ENCODE measurements around the gene MCC. TPM values are rescaled to one million over a fixed set of nuclear protein-coding genes. Genes with fewer than 3 reads are reported as not detected.
A peak's percentile ranks its signal among the peaks of the same experiment; 100 is the strongest.

The MCC gene
- total RNA-seq, 2 experiments from 2014 or later, result 0.25 TPM; not detected in 1

DNA sequence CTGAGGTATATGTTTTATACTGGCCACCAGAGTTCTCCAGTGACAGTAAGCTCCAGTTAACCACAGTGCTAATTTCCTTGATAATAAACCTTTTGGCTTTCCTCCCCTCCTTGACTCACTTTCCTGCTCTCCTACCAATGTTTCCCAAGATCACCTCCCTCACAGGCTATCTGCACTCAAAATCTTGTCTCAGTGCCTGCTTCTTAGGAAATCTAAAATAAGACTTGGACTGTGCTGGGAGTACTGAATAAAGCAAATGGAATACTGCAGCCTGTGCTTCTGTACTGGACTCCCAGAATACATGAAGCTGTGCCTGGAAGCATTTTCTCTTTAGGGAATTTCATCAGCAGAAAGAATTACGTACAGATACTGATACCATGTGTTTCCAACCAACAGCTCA lies 513.4 kb downstream of the MCC start:
- peak overlapping the region; percentile 83; the same call in 1 of the 2 replicates for H2AFZ ChIP-seq (ENCODE audit: low read length)
- no TSS peak for BruUV-seq (replicated peaks)

GRCh38 chr5:112973904-112974303 lies 514.3 kb downstream of the MCC start:
- POLR2A ChIA-PET, result interaction anchor here (0.5 to 0.9 kb wide), 2 partner anchors 13 to 342 kb away, joined by 3 read pairs; no protein-coding TSS in a partner anchor
- peaks cover 10% of the 10 kb centered on the region for H3K36me3 ChIP-seq (ENCODE audit: insufficient read depth, low read length)
- BruUV-seq (replicated peaks), result no TSS peak
- intact Hi-C loops (cut with micrococcal nuclease; ENCODE audit: unreplicated experiment), result no loop called here
- TF ChIP-seq, protein P1, sequence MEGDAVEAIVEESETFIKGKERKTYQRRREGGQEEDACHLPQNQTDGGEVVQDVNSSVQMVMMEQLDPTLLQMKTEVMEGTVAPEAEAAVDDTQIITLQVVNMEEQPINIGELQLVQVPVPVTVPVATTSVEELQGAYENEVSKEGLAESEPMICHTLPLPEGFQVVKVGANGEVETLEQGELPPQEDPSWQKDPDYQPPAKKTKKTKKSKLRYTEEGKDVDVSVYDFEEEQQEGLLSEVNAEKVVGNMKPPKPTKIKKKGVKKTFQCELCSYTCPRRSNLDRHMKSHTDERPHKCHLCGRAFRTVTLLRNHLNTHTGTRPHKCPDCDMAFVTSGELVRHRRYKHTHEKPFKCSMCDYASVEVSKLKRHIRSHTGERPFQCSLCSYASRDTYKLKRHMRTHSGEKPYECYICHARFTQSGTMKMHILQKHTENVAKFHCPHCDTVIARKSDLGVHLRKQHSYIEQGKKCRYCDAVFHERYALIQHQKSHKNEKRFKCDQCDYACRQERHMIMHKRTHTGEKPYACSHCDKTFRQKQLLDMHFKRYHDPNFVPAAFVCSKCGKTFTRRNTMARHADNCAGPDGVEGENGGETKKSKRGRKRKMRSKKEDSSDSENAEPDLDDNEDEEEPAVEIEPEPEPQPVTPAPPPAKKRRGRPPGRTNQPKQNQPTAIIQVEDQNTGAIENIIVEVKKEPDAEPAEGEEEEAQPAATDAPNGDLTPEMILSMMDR (conservative IDR thresholded peaks at IDR 0.05; ENCODE audit: low read length), result no peak
- no peak for TF ChIP-seq EZH2phosphoT487 (IDR thresholded peaks at IDR 0.05; ENCODE audit: borderline replicate concordance, low read depth, low read length)
- H3K9me3 ChIP-seq (ENCODE audit: low read length), result no peaks in the 10 kb centered on the region
- H2AFZ ChIP-seq (ENCODE audit: low read length), result 0 out of 2 replicates have a peak overlapping the region, but pooled peaks have one; percentile 11
- DNase-seq (ENCODE audit: low spot score), result no peak
- CTCF ChIA-PET (ENCODE audit: unreplicated experiment), result no interaction called here
- no peak overlapping the region for H3K4me3 ChIP-seq (ENCODE audit: low read depth, low read length, poor library complexity, severe bottlenecking)
- H3K4me2 ChIP-seq (ENCODE audit: low read length), result no peak overlapping the region
- H4K20me1 ChIP-seq (ENCODE audit: insufficient read depth, low read length), result no peaks in the 10 kb centered on the region; the same call in 1 of the 2 replicates
- H3K9me2 ChIP-seq (ENCODE audit: insufficient read depth, low read length), result no peaks in the 10 kb centered on the region
- no peak overlapping the region for H3K27ac ChIP-seq (ENCODE audit: low read depth, low read length, poor library complexity, severe bottlenecking)
- H3K4me1 ChIP-seq (ENCODE audit: insufficient read depth, low read length, poor library complexity, severe bottlenecking), result peaks cover 16% of the 10 kb centered on the region
- H3K79me2 ChIP-seq (ENCODE audit: insufficient read depth, low read depth, low read length), result peaks cover 21% of the 10 kb centered on the region

More for the DNA sequence above, 513.4 kb downstream of the MCC start:
- Histone ChIP-seq H3K4me2 (ENCODE audit: low read length) (no peak overlapping the region), H3K4me3 (ENCODE audit: low read depth, low read length, poor library complexity, severe bottlenecking) (no peak overlapping the region), H3K36me3 (ENCODE audit: insufficient read depth, low read length) (peaks cover 11% of the 10 kb centered on the region), H4K20me1 (ENCODE audit: insufficient read depth, low read length) (peaks cover 7% of the 10 kb centered on the region; the same call in 1 of the 2 replicates), H3K27ac (ENCODE audit: low read depth, low read length, poor library complexity, severe bottlenecking) (no peak overlapping the region), H3K79me2 (ENCODE audit: insufficient read depth, low read depth, low read length) (peaks cover 31% of the 10 kb centered on the region), H3K9me2 (ENCODE audit: insufficient read depth, low read length) (no peaks in the 10 kb centered on the region), H3K4me1 (ENCODE audit: insufficient read depth, low read length, poor library complexity, severe bottlenecking) (peaks cover 26% of the 10 kb centered on the region), H3K9me3 (ENCODE audit: low read length) (no peaks in the 10 kb centered on the region)
- DNase-seq (ENCODE audit: low spot score), result no peak
- intact Hi-C loops (cut with micrococcal nuclease; ENCODE audit: unreplicated experiment), result loop anchor here (5.0 kb wide), 1 partner anchor 547 kb away; no protein-coding TSS in a partner anchor
- ChIA-PET CTCF (ENCODE audit: unreplicated experiment) (interaction anchor here (1.0 kb wide), 1 partner anchor 127 kb away, joined by 3 read pairs; no protein-coding TSS in a partner anchor), POLR2A (interaction anchor here (0.6 to 2.7 kb wide), 10 partner anchors 9 to 800 kb away, joined by 3 to 12 read pairs (median 3); partner anchors contain the start of genes REEP5 and YTHDC2)
- TF ChIP-seq, protein P1 (conservative IDR thresholded peaks at IDR 0.05; ENCODE audit: low read length), result no peak
- TF ChIP-seq EZH2phosphoT487 (IDR thresholded peaks at IDR 0.05; ENCODE audit: borderline replicate concordance, low read depth, low read length), result no peak

DNA sequence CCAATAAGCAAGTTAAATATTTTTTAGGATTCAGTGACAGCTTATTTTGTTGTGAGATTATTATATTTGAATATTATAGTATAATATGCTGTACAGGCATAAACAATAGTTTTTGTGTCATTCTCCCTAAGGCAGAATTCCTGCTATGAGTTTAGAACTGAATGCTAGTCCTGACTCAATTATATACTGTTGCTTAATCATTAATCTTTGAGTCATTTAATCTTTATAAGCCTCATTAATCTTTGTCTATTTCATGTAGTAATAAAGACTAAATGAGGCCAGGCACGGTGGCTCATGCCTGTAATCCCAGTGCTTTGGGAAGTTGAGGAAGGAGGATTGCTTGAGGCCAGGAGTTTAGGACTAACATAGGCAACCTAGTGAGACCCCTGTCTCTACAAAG lies 515.2 kb downstream of the MCC start:
- no peaks in the 10 kb centered on the region for H3K9me2 ChIP-seq (ENCODE audit: insufficient read depth, low read length)
- no peak overlapping the region for H2AFZ ChIP-seq (ENCODE audit: low read length)
- peaks cover 12% of the 10 kb centered on the region for H3K79me2 ChIP-seq (ENCODE audit: insufficient read depth, low read depth, low read length)
- no TSS peak for BruUV-seq (replicated peaks)
- peaks cover 9% of the 10 kb centered on the region for H3K4me1 ChIP-seq (ENCODE audit: insufficient read depth, low read length, poor library complexity, severe bottlenecking)
- H3K36me3 ChIP-seq (ENCODE audit: insufficient read depth, low read length), result peaks cover 3% of the 10 kb centered on the region
- no peak overlapping the region for H3K27ac ChIP-seq (ENCODE audit: low read depth, low read length, poor library complexity, severe bottlenecking)
- ChIA-PET POLR2A (no interaction called here), CTCF (ENCODE audit: unreplicated experiment) (no interaction called here)
- H4K20me1 ChIP-seq (ENCODE audit: insufficient read depth, low read length), result no peaks in the 10 kb centered on the region
- H3K4me3 ChIP-seq (ENCODE audit: low read depth, low read length, poor library complexity, severe bottlenecking), result no peak overlapping the region
- TF ChIP-seq, protein P1 (conservative IDR thresholded peaks at IDR 0.05; ENCODE audit: low read length), result no peak
- TF ChIP-seq EZH2phosphoT487 (IDR thresholded peaks at IDR 0.05; ENCODE audit: borderline replicate concordance, low read depth, low read length), result no peak
- no peak for DNase-seq (ENCODE audit: low spot score)
- no peaks in the 10 kb centered on the region for H3K9me3 ChIP-seq (ENCODE audit: low read length)
- H3K4me2 ChIP-seq (ENCODE audit: low read length), result no peak overlapping the region
- intact Hi-C loops (cut with micrococcal nuclease; ENCODE audit: unreplicated experiment), result no loop called here
